ENCODE results near the gene PON3.

DNA sequence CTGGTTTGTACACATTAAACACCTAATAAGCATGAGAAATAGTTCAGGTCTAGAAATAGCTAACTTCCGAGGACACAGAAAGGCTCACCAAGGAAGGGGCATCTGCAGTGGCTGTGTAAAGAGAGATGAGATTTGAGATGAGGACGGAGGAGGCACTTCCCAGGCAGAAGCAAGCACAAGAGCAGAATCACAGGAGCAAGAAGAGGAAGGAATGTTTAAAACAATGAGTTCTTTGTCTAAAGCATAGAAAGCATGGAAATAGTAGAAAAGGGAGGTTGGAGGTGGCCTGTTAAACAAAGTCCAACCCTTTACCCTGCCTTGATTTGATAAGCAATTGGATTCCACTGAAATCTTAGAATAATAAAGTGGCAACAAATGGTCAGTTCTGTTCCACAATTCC lies 11.6 kb upstream of the PON3 start:
- TF ChIP-seq, protein P1, sequence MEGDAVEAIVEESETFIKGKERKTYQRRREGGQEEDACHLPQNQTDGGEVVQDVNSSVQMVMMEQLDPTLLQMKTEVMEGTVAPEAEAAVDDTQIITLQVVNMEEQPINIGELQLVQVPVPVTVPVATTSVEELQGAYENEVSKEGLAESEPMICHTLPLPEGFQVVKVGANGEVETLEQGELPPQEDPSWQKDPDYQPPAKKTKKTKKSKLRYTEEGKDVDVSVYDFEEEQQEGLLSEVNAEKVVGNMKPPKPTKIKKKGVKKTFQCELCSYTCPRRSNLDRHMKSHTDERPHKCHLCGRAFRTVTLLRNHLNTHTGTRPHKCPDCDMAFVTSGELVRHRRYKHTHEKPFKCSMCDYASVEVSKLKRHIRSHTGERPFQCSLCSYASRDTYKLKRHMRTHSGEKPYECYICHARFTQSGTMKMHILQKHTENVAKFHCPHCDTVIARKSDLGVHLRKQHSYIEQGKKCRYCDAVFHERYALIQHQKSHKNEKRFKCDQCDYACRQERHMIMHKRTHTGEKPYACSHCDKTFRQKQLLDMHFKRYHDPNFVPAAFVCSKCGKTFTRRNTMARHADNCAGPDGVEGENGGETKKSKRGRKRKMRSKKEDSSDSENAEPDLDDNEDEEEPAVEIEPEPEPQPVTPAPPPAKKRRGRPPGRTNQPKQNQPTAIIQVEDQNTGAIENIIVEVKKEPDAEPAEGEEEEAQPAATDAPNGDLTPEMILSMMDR (optimal IDR thresholded peaks at IDR 0.05 in 1 of 3, IDR thresholded peaks at IDR 0.05 in 1 of 3, conservative IDR thresholded peaks at IDR 0.05 in 1 of 3; ENCODE audit: extremely low read depth in 1 of 3, insufficient read depth in 2 of 3, low read length in 3 of 3), result no peak
- no peak for TF ChIP-seq EZH2 (IDR thresholded peaks at IDR 0.05; ENCODE audit: low read length)
